Measurements from ENCODE around the gene IFT27. TPM values are rescaled to one million over a fixed set of nuclear protein-coding genes. Genes with fewer than 3 reads are reported as not detected.

IFT27 gene
- total RNA-seq, 1 experiment from 2014 or later, result 19.9 TPM

- Histone ChIP-seq H3K9ac (ENCODE audit: low read length) (no peak overlapping the region), H3K79me2 (ENCODE audit: low read length) (no peaks in the 10 kb centered on the region), H3K9me3 (ENCODE audit: low read length) (no peaks in the 10 kb centered on the region), H3K4me3 (ENCODE audit: low read length) (no peak overlapping the region), H3K27me3 (ENCODE audit: low read length) (peaks cover 19% of the 10 kb centered on the region), H3F3A (ENCODE audit: low read length, unreplicated experiment) (no peaks in the 10 kb centered on the region), H3K9me2 (replicated peaks; ENCODE audit: low read length) (no peaks in the 10 kb centered on the region), H3K27ac (ENCODE audit: low read length) (no peak overlapping the region), H2AFZ (ENCODE audit: low read length) (no peak overlapping the region), H3K36me3 (ENCODE audit: low read depth, low read length) (no peaks in the 10 kb centered on the region), H4K20me1 (ENCODE audit: low read length) (no peaks in the 10 kb centered on the region), H3K4me1 (ENCODE audit: insufficient read depth, low read length) (no peaks in the 10 kb centered on the region), H3K4me2 (ENCODE audit: low read length) (no peak overlapping the region)
- TF ChIP-seq EZH2phosphoT487 (IDR thresholded peaks at IDR 0.05; ENCODE audit: borderline replicate concordance, low read length), result no peak
- TF ChIP-seq EZH2 (IDR thresholded peaks at IDR 0.05; ENCODE audit: low read length, unreplicated experiment), result no peak
- no peak for TF ChIP-seq CTCF (conservative IDR thresholded peaks at IDR 0.05; ENCODE audit: low read depth, low read length)
- no peak for DNase-seq
- ChIA-PET POLR2A (ENCODE audit: unreplicated experiment) (no interaction called here), CTCF (no interaction called here)
- intact Hi-C loops (cut with micrococcal nuclease), result no loop called here
- ATAC-seq, result no peak
- BruUV-seq (replicated peaks), result no TSS peak
These were observed 48.8 kb downstream of the IFT27 start for GRCh38 chr22:36727110-36727509.

GRCh38 chr22:36726007-36726380, 49.9 kb downstream of the IFT27 start:
- DNase-seq, result no peak
- TF ChIP-seq CTCF (conservative IDR thresholded peaks at IDR 0.05; ENCODE audit: low read depth, low read length), result no peak
- no TSS peak for BruUV-seq (replicated peaks)
- peaks cover 31% of the 10 kb centered on the region for H3K27me3 ChIP-seq (ENCODE audit: low read length)
- no peak for ATAC-seq
- H3K4me2 ChIP-seq (ENCODE audit: low read length), result no peak overlapping the region
- POLR2A ChIA-PET (ENCODE audit: unreplicated experiment), result no interaction called here
- no peaks in the 10 kb centered on the region for H4K20me1 ChIP-seq (ENCODE audit: low read length)
- no peak overlapping the region for H3K27ac ChIP-seq (ENCODE audit: low read length)
- H2AFZ ChIP-seq (ENCODE audit: low read length), result no peak overlapping the region
- H3K9me2 ChIP-seq (replicated peaks; ENCODE audit: low read length), result no peaks in the 10 kb centered on the region
- CTCF ChIA-PET, result no interaction called here
- H3K4me1 ChIP-seq (ENCODE audit: insufficient read depth, low read length), result no peaks in the 10 kb centered on the region
- H3K9me3 ChIP-seq (ENCODE audit: low read length), result no peaks in the 10 kb centered on the region
- no peaks in the 10 kb centered on the region for H3K36me3 ChIP-seq (ENCODE audit: low read depth, low read length)
- H3K4me3 ChIP-seq (ENCODE audit: low read length), result no peak overlapping the region
- intact Hi-C loops (cut with micrococcal nuclease), result no loop called here
- H3K79me2 ChIP-seq (ENCODE audit: low read length), result no peaks in the 10 kb centered on the region
- H3F3A ChIP-seq (ENCODE audit: low read length, unreplicated experiment), result no peaks in the 10 kb centered on the region
- H3K9ac ChIP-seq (ENCODE audit: low read length), result no peak overlapping the region

- intact Hi-C loops (cut with micrococcal nuclease), result no loop called here
- Histone ChIP-seq H3K9me3 (ENCODE audit: low read length) (no peaks in the 10 kb centered on the region), H3K27ac (ENCODE audit: low read length) (no peak overlapping the region), H3K9ac (ENCODE audit: low read length) (no peak overlapping the region), H3F3A (ENCODE audit: low read length, unreplicated experiment) (no peaks in the 10 kb centered on the region), H3K79me2 (ENCODE audit: low read length) (no peaks in the 10 kb centered on the region), H3K36me3 (ENCODE audit: low read depth, low read length) (no peaks in the 10 kb centered on the region), H2AFZ (ENCODE audit: low read length) (no peak overlapping the region), H3K4me3 (ENCODE audit: low read length) (no peak overlapping the region), H3K9me2 (replicated peaks; ENCODE audit: low read length) (no peaks in the 10 kb centered on the region), H3K4me1 (ENCODE audit: insufficient read depth, low read length) (no peaks in the 10 kb centered on the region), H3K4me2 (ENCODE audit: low read length) (no peak overlapping the region), H4K20me1 (ENCODE audit: low read length) (no peaks in the 10 kb centered on the region), H3K27me3 (ENCODE audit: low read length) (peaks cover 36% of the 10 kb centered on the region)
- TF ChIP-seq EZH2 (IDR thresholded peaks at IDR 0.05; ENCODE audit: low read length, unreplicated experiment) (no peak), EZH2phosphoT487 (IDR thresholded peaks at IDR 0.05; ENCODE audit: borderline replicate concordance, low read length) (no peak), CTCF (conservative IDR thresholded peaks at IDR 0.05; ENCODE audit: low read depth, low read length) (no peak)
- ChIA-PET POLR2A (ENCODE audit: unreplicated experiment) (no interaction called here), CTCF (no interaction called here)
- ATAC-seq (no peak), DNase-seq (no peak)
- BruUV-seq (replicated peaks), result no TSS peak
These were observed 50.4 kb downstream of the IFT27 start for GRCh38 chr22:36725366-36726006.
